NT2/D1 (cell line): ENCODE results near the gene ABCA2.

Experiments used
- SUZ12 ChIP-seq: IDR thresholded peaks from 2 replicates; pipeline ENCODE4 v1.6.1; 2011; ENCODE audit not compliant: insufficient read length, insufficient read depth; ENCODE audit errors: extremely low read depth
- YY1 ChIP-seq: IDR thresholded peaks from 2 replicates; pipeline ENCODE4 v1.6.1; 2011; ENCODE audit not compliant: insufficient read length, insufficient read depth
- ZNF274 ChIP-seq: IDR thresholded peaks from 2 replicates; pipeline ENCODE4 v1.6.1; 2011; ENCODE audit warnings: mild to moderate bottlenecking, low read depth, low read length

- TF ChIP-seq YY1, result no peak
- TF ChIP-seq ZNF274, result no peak
- TF ChIP-seq SUZ12, result no peak
Observed at GRCh38 chr9:137019891-137020683, 8.0 kb downstream of the ABCA2 start.
